ENCODE data around the gene ADCY6.

ADCY6 gene

GRCh38 chr12:48782457-48783395, 6.2 kb downstream of the ADCY6 start:
- no peaks in the 10 kb centered on the region for H3K27me3 ChIP-seq (ENCODE audit: control insufficient read depth in 1 of 2, insufficient read depth in 1 of 2, low read length in 2 of 2)
- H3K4me1 ChIP-seq (ENCODE audit: control insufficient read depth, insufficient read depth, low read depth, low read length), result peaks cover 48% of the 10 kb centered on the region
- H2AK5ac ChIP-seq (ENCODE audit: low read length, severe bottlenecking), result no peak overlapping the region
- H2AFZ ChIP-seq (ENCODE audit: low read depth, low read length), result no peak overlapping the region
- 81% methylated on average over 56 of the region's 63 CpGs for WGBS
- no peak overlapping the region for H3K9ac ChIP-seq (ENCODE audit: low read length)
- H2BK5ac ChIP-seq (ENCODE audit: low read depth, low read length, poor library complexity, severe bottlenecking), result no peak overlapping the region
- peak overlapping the region; percentile 38 for H4K8ac ChIP-seq (ENCODE audit: low read length)
- H3K18ac ChIP-seq (ENCODE audit: low read depth in 1 of 2, low read length in 2 of 2), result no peak overlapping the region
- H3K23ac ChIP-seq (ENCODE audit: low read length in 2 of 2), result no peak overlapping the region
- peak overlapping the region in 1 of 2 experiments; percentile 21 for H3K14ac ChIP-seq (ENCODE audit: low read length in 2 of 2)
- H3K36me3 ChIP-seq (ENCODE audit: control insufficient read depth in 1 of 2, insufficient read depth in 2 of 2, low read depth in 1 of 2, low read length in 2 of 2), result peaks cover 18 to 34% of the 10 kb centered on the region in 2 experiments
- no peak for DNase-seq
- no peak overlapping the region for H2BK15ac ChIP-seq (ENCODE audit: low read depth, poor library complexity, severe bottlenecking)
- H3K4me2 ChIP-seq (ENCODE audit: low read length, poor library complexity, severe bottlenecking), result no peak overlapping the region
- H3K4ac ChIP-seq (ENCODE audit: low read depth in 1 of 2, low read length in 2 of 2), result no peak overlapping the region
- H3K4me3 ChIP-seq (ENCODE audit: insufficient read depth in 1 of 2, low read depth in 1 of 2, low read length in 2 of 2), result no peak overlapping the region
- peak overlapping the region; percentile 64 for H4K91ac ChIP-seq (ENCODE audit: low read length)
- H3K27ac ChIP-seq (ENCODE audit: low read length, poor library complexity, severe bottlenecking), result no peak overlapping the region
- H2BK12ac ChIP-seq (ENCODE audit: low read length in 2 of 2), result no peak overlapping the region
- H3K79me1 ChIP-seq (replicated peaks; ENCODE audit: low read length, poor library complexity, severe bottlenecking), result peaks cover 35% of the 10 kb centered on the region
- no peak overlapping the region for H2BK120ac ChIP-seq (ENCODE audit: low read depth, low read length)
- no peaks in the 10 kb centered on the region for H3K9me3 ChIP-seq (ENCODE audit: control insufficient read depth, low read length)

GRCh38 chr12:48781750-48782456, 7.0 kb downstream of the ADCY6 start:
- no peak overlapping the region for H4K91ac ChIP-seq (ENCODE audit: low read length)
- H3K4me1 ChIP-seq (ENCODE audit: control insufficient read depth, insufficient read depth, low read depth, low read length), result peaks cover 41% of the 10 kb centered on the region
- no peak overlapping the region for H3K14ac ChIP-seq (ENCODE audit: low read length in 2 of 2)
- H3K9ac ChIP-seq (ENCODE audit: low read length), result no peak overlapping the region
- DNase-seq, result no peak
- H3K79me1 ChIP-seq (replicated peaks; ENCODE audit: low read length, poor library complexity, severe bottlenecking), result peaks cover 43% of the 10 kb centered on the region
- 91% methylated on average over 9 of the region's 9 CpGs for WGBS
- H2BK12ac ChIP-seq (ENCODE audit: low read length in 2 of 2), result no peak overlapping the region
- no peaks in the 10 kb centered on the region for H3K27me3 ChIP-seq (ENCODE audit: control insufficient read depth in 1 of 2, insufficient read depth in 1 of 2, low read length in 2 of 2)
- no peak overlapping the region for H2BK15ac ChIP-seq (ENCODE audit: low read depth, poor library complexity, severe bottlenecking)
- H3K4me2 ChIP-seq (ENCODE audit: low read length, poor library complexity, severe bottlenecking), result no peak overlapping the region
- H2BK120ac ChIP-seq (ENCODE audit: low read depth, low read length), result no peak overlapping the region
- H2AFZ ChIP-seq (ENCODE audit: low read depth, low read length), result no peak overlapping the region
- H3K36me3 ChIP-seq (ENCODE audit: control insufficient read depth in 1 of 2, insufficient read depth in 2 of 2, low read depth in 1 of 2, low read length in 2 of 2), result peaks cover 26 to 42% of the 10 kb centered on the region in 2 experiments
- no peak overlapping the region for H4K8ac ChIP-seq (ENCODE audit: low read length)
- no peaks in the 10 kb centered on the region for H3K9me3 ChIP-seq (ENCODE audit: control insufficient read depth, low read length)
- H3K23ac ChIP-seq (ENCODE audit: low read length in 2 of 2), result no peak overlapping the region
- no peak overlapping the region for H3K4me3 ChIP-seq (ENCODE audit: insufficient read depth in 1 of 2, low read depth in 1 of 2, low read length in 2 of 2)
- H2BK5ac ChIP-seq (ENCODE audit: low read depth, low read length, poor library complexity, severe bottlenecking), result no peak overlapping the region
- H3K18ac ChIP-seq (ENCODE audit: low read depth in 1 of 2, low read length in 2 of 2), result no peak overlapping the region
- no peak overlapping the region for H3K4ac ChIP-seq (ENCODE audit: low read depth in 1 of 2, low read length in 2 of 2)
- no peak overlapping the region for H3K27ac ChIP-seq (ENCODE audit: low read length, poor library complexity, severe bottlenecking)
- no peak overlapping the region for H2AK5ac ChIP-seq (ENCODE audit: low read length, severe bottlenecking)

GRCh38 chr12:48780381-48781025, 8.4 kb downstream of the ADCY6 start:
- H3K14ac ChIP-seq (ENCODE audit: low read length in 2 of 2), result peak overlapping the region in 1 of 2 experiments; percentile 76
- DNase-seq, result no peak
- H3K27me3 ChIP-seq (ENCODE audit: control insufficient read depth in 1 of 2, insufficient read depth in 1 of 2, low read length in 2 of 2), result no peaks in the 10 kb centered on the region
- H2AK5ac ChIP-seq (ENCODE audit: low read length, severe bottlenecking), result peak overlapping the region; percentile 70
- H3K36me3 ChIP-seq (ENCODE audit: control insufficient read depth in 1 of 2, insufficient read depth in 2 of 2, low read depth in 1 of 2, low read length in 2 of 2), result peaks cover 37 to 56% of the 10 kb centered on the region in 2 experiments
- H4K91ac ChIP-seq (ENCODE audit: low read length), result peak overlapping the region; percentile 95
- H3K18ac ChIP-seq (ENCODE audit: low read depth in 1 of 2, low read length in 2 of 2), result peak overlapping the region; percentile 26 to 75
- H3K79me1 ChIP-seq (replicated peaks; ENCODE audit: low read length, poor library complexity, severe bottlenecking), result peaks cover 51% of the 10 kb centered on the region
- H3K9me3 ChIP-seq (ENCODE audit: control insufficient read depth, low read length), result no peaks in the 10 kb centered on the region
- WGBS, result 92% methylated on average over 11 of the region's 11 CpGs
- H3K4me2 ChIP-seq (ENCODE audit: low read length, poor library complexity, severe bottlenecking), result peak overlapping the region; percentile 35
- no peak overlapping the region for H2BK5ac ChIP-seq (ENCODE audit: low read depth, low read length, poor library complexity, severe bottlenecking)
- peaks cover 36% of the 10 kb centered on the region for H3K4me1 ChIP-seq (ENCODE audit: control insufficient read depth, insufficient read depth, low read depth, low read length)
- H3K4ac ChIP-seq (ENCODE audit: low read depth in 1 of 2, low read length in 2 of 2), result peak overlapping the region; percentile 51 to 58
- H2AFZ ChIP-seq (ENCODE audit: low read depth, low read length), result no peak overlapping the region
- no peak overlapping the region for H3K23ac ChIP-seq (ENCODE audit: low read length in 2 of 2)
- H3K9ac ChIP-seq (ENCODE audit: low read length), result peak overlapping the region; percentile 62
- H2BK12ac ChIP-seq (ENCODE audit: low read length in 2 of 2), result peak overlapping the region; percentile 38 to 92
- peak overlapping the region; percentile 67 for H2BK15ac ChIP-seq (ENCODE audit: low read depth, poor library complexity, severe bottlenecking)
- H3K4me3 ChIP-seq (ENCODE audit: insufficient read depth in 1 of 2, low read depth in 1 of 2, low read length in 2 of 2), result peak overlapping the region in 1 of 2 experiments; percentile 4
- peak overlapping the region; percentile 9 for H2BK120ac ChIP-seq (ENCODE audit: low read depth, low read length)
- peak overlapping the region; percentile 43 for H3K27ac ChIP-seq (ENCODE audit: low read length, poor library complexity, severe bottlenecking)
- H4K8ac ChIP-seq (ENCODE audit: low read length), result peak overlapping the region; percentile 35

Data from mesenchymal stem cell (in vitro differentiated cells and primary cell).